K562 (cell line): ENCODE measurements around the gene PNPLA2. TPM values are rescaled to one million over a fixed set of nuclear protein-coding genes. Genes with fewer than 3 reads are reported as not detected.
A peak's percentile ranks its signal among the peaks of the same experiment; 100 is the strongest.

Source experiments
- EGR1 ChIP-seq: fragments of 450-650 bp; conservative IDR thresholded peaks from 2 replicates; pipeline ENCODE4 v1.6.1; 2017; ENCODE audit warnings: mild to moderate bottlenecking
- EP400 ChIP-seq: fragments of 450-650 bp; IDR thresholded peaks from 2 replicates; pipeline ENCODE4 v1.6.1; 2017; ENCODE audit warnings: antibody characterized with exemption, mild to moderate bottlenecking, moderate library complexity
- ERF ChIP-seq: fragments of 450-650 bp; formaldehyde crosslinking; IDR thresholded peaks from 2 replicates; pipeline ENCODE4 v1.4.0; 2020; ENCODE audit warnings: mild to moderate bottlenecking, mixed read lengths
- ETV5 ChIP-seq: sonication (generic); formaldehyde crosslinking; IDR thresholded peaks from 2 replicates; pipeline ENCODE4 v1.4.0; 2020; ENCODE audit warnings: low read depth, mild to moderate bottlenecking, missing genetic modification reagents
- HMG20B ChIP-seq: fragments of 250-450 bp; sonication (Bioruptor Pico); IDR thresholded peaks from 2 replicates; pipeline ENCODE4 v1.5.0; 2021; ENCODE audit warnings: mild to moderate bottlenecking
- HNRNPH1 ChIP-seq: fragments of 200-400 bp; formaldehyde crosslinking; optimal IDR thresholded peaks from 2 replicates; pipeline ENCODE3; 2017; ENCODE audit warnings: low read depth, mild to moderate bottlenecking, low read length, moderate library complexity
- HSF4 ChIP-seq: fragments of 250-450 bp; sonication (Bioruptor Pico); IDR thresholded peaks from 2 replicates; pipeline ENCODE4 v2.1.2; 2022; ENCODE audit warnings: mild to moderate bottlenecking, moderate library complexity, borderline replicate concordance
- ID3 ChIP-seq, 2 experiments: fragments of 250-450 bp in 1 of 2; fragments of 450-650 bp in 1 of 2; sonication (Bioruptor Pico) in 1 of 2; IDR thresholded peaks; 2 replicates each; pipeline versions ENCODE4 v1.6.1 to v1.8.0; 2016 to 2021; ENCODE audit warnings: mild to moderate bottlenecking in 2 of 2, moderate library complexity in 2 of 2, missing compliant biosample characterization in 1 of 2, missing genetic modification characterization in 1 of 2
- MAFG ChIP-seq: fragments of 450-650 bp; conservative IDR thresholded peaks from 2 replicates; pipeline ENCODE4 v1.6.1; 2016; ENCODE audit warnings: missing genetic modification characterization, missing compliant biosample characterization
- NFXL1 ChIP-seq: fragments of 450-650 bp; formaldehyde crosslinking; IDR thresholded peaks from 2 replicates; pipeline ENCODE4 v1.4.0; 2021; ENCODE audit warnings: mild to moderate bottlenecking
- POLR2AphosphoS5 ChIP-seq: IDR thresholded peaks from 2 replicates; pipeline ENCODE4 v1.6.1; 2011; ENCODE audit warnings: mild to moderate bottlenecking, low read depth, low read length, moderate library complexity; ENCODE audit not compliant: control insufficient read depth, insufficient read depth
- PTBP1 ChIP-seq: fragments of 200-400 bp; formaldehyde crosslinking; IDR thresholded peaks from 2 replicates; pipeline ENCODE4 v1.6.1; 2017; ENCODE audit warnings: low read depth, low read length
- RBM15 ChIP-seq: fragments of 200-400 bp; formaldehyde crosslinking; IDR thresholded peaks from 2 replicates; pipeline ENCODE4 v1.6.1; 2018; ENCODE audit warnings: mild to moderate bottlenecking, low read length, moderate library complexity; ENCODE audit not compliant: insufficient read depth
- TCFL5 ChIP-seq: fragments of 250-450 bp; sonication (Bioruptor Pico); conservative IDR thresholded peaks from 2 replicates; pipeline ENCODE4 v1.6.1; 2021; ENCODE audit warnings: mild to moderate bottlenecking, moderate library complexity, matching md5 sums
- ZBED1 ChIP-seq: IDR thresholded peaks from 2 replicates; pipeline ENCODE4 v1.6.1; 2014
- ZBTB40 ChIP-seq, 2 experiments: fragments of 450-650 bp in 1 of 2; sonication (generic) in 1 of 2; formaldehyde crosslinking in 1 of 2; IDR thresholded peaks; 2 replicates each; pipeline versions ENCODE4 v1.7.1 to v1.9.0; 2016 to 2022; ENCODE audit warnings: inconsistent platforms in 1 of 2, mild to moderate bottlenecking in 1 of 2, missing genetic modification reagents in 1 of 2
- ZC3H4 ChIP-seq: sonication (generic); formaldehyde crosslinking; IDR thresholded peaks from 2 replicates; pipeline ENCODE4 v1.9.0; 2021; ENCODE audit warnings: missing genetic modification reagents, borderline replicate concordance
- ZNF143 ChIP-seq: sonication (generic); formaldehyde crosslinking; IDR thresholded peaks from 2 replicates; pipeline ENCODE4 v1.9.0; 2022; ENCODE audit warnings: mild to moderate bottlenecking, missing genetic modification reagents
- ZNF253 ChIP-seq: fragments of 250-450 bp; sonication (Bioruptor Pico); conservative IDR thresholded peaks from 2 replicates; pipeline ENCODE4 v1.6.1; 2021; ENCODE audit warnings: mild to moderate bottlenecking
- ZNF41 ChIP-seq: fragments of 250-450 bp; sonication (Bioruptor Pico); conservative IDR thresholded peaks from 2 replicates; pipeline ENCODE4 v1.4.0; 2020; ENCODE audit warnings: mild to moderate bottlenecking
- polyA plus RNA-seq, 8 experiments: library from polyadenylated mRNA; depleted of rRNA in 4 of 8; stranded (reverse) in 5 of 8; unstranded in 3 of 8; fragments of >200 nt; fragmentation: Nextera tagmentation in 2 of 8; fragmentation: Illumina TruSeq in 1 of 8; extraction: Ambion mirVana in 2 of 8; extraction: Trizol in 1 of 8; gene quantifications; 2 replicates each; pipeline versions ENCODE4 v1.2.1 to v1.2.3, GENCODE V29; 2011 to 2014; ENCODE audit warnings: inconsistent platforms in 1 of 8, missing spikeins in 1 of 8
- total RNA-seq, 7 experiments: library from RNA; depleted of rRNA in 6 of 7; stranded (reverse); fragments of >200 nt in 6 of 7; fragmentation: Illumina TruSeq in 2 of 7; extraction: Trizol in 2 of 7; gene quantifications; 2 replicates each; pipeline versions ENCODE4 v1.2.1 to v1.2.3, GENCODE V29; 2011 to 2021; ENCODE audit warnings: low replicate concordance in 1 of 7

Gene PNPLA2
- total and polyA plus RNA-seq, 9 of the 15 experiments (the other 6 are each of a cell fraction or from before 2014, with no cell fraction given): 0.39 to 87.1 (median 8.4) TPM

- peak; percentile 49; the same call in 1 of the 2 replicates for TF ChIP-seq ZBTB40 (IDR thresholded peaks at IDR 0.05)
- no peak for TF ChIP-seq ZBTB40 (CRISPR knock-in tag; IDR thresholded peaks at IDR 0.05)
- no peak for TF ChIP-seq HSF4 (CRISPR knock-in tag)
- 0 out of 2 replicates have a peak, but pooled peaks have one; percentile 39 for TF ChIP-seq ETV5 (CRISPR knock-in tag)
- no peak for TF ChIP-seq PTBP1
- peak; percentile 71 for TF ChIP-seq EGR1
- TF ChIP-seq ERF: peak; percentile 92; the same call in 1 of the 2 replicates
- no peak for TF ChIP-seq HNRNPH1
- TF ChIP-seq NFXL1 (CRISPR knock-in tag): no peak
- TF ChIP-seq HMG20B (CRISPR knock-in tag): no peak
- TF ChIP-seq EP400: peak; percentile 48; the same call in 1 of the 2 replicates
- TF ChIP-seq ID3 (CRISPR knock-in tag; IDR thresholded peaks at IDR 0.05): no peak
- TF ChIP-seq ID3 (tag; IDR thresholded peaks at IDR 0.05): peak; percentile 86; the same call in 1 of the 2 replicates
- peak; percentile 86 for TF ChIP-seq POLR2AphosphoS5
- TF ChIP-seq RBM15: no peak
- TF ChIP-seq ZC3H4 (CRISPR knock-in tag): no peak
- TF ChIP-seq TCFL5: no peak
- no peak for TF ChIP-seq MAFG (tag)
- no peak for TF ChIP-seq ZNF41 (CRISPR knock-in tag)
- no peak for TF ChIP-seq ZBED1
- TF ChIP-seq ZNF143 (CRISPR knock-in tag): no peak
- no peak for TF ChIP-seq ZNF253 (CRISPR knock-in tag)
These were observed 23.8 kb downstream of the PNPLA2 start, which contains the start of the genes POLR2L and TSPAN4 (continued) for GRCh38 chr11:842370-843002.
